ENCODE results near the gene IRF1.

IRF1 gene

GRCh38 chr5:132500931-132501628 lies 10.5 kb upstream of the IRF1 start:
- peak; percentile 66 for DNase-seq

DNA sequence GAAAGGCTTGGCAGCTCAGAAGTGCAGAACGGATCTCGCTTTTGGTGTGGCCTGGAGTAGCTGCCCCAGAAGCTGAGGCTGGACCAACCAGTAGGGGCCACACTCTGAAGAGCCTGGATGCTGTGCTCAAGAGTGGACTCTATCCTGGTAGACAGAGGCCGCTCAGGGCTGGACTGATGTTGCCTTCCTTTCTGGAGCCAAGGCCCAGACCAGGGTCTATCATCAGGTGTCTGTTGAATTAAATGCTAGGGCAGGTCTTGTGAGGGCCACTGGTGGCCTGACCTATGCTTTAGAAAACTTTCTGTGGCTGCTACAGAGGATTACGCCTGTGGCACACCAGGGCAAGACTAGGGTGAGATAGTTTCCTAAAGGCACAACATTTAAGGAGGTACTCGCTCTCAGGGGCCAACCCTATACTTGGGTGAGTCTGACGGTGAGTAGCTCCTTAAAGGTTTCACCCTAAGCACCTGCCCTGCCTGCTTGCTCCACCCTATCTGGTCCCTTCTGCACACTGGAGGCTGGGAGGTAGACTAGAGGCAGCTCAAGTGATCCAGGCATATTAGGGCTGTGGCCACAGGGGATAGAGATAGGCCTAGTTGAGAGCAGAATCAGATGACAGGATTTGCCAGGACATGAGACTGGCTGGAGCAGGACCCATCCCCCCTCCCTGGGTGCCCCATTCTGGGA lies 9.8 kb upstream of the IRF1 start:
- no peak for DNase-seq

DNA sequence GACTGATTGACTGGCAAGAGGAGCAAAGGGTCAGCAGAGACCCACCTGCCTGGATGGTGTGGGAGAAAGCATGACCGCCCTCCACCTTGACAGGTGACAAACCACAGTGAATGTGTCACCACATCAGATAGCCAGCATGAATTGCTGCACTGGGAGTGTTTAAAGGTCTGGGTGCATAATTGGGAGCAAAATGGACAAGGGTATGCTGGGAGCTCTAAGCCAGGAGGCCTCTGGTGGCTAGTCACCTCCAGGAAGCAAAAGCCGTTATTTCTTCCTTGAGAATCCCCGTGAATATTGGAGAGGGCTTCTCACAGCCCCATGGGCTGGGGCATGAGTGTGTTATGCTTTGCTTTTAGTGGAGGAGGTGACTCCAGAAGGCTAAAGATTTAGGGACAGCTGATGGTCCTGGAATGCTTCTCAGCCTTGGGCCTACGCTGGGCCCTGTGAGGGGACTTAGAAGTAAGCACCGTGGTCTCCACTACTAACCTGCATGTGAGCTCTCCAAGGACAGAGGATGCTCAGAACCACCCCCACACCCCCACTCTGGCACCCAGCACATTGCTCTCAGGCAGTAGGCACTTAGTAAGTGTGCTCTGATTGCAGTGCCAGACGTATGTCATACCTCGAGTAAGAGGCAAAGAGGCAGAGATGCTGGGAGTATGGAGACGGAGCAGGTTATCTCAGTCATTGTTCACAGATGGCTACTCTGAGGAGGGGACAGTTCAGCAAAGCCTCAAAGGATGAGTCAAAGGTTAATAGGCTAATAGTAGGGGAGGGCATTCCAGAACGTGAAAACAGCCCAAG lies 9.1 kb upstream of the IRF1 start:
- DNase-seq: no peak

- peak; percentile 55 for DNase-seq
Measured at GRCh38 chr5:132498686-132499271, 8.2 kb upstream of the IRF1 start.

GRCh38 chr5:132498152-132498551 lies 7.6 kb upstream of the IRF1 start:
- DNase-seq: no peak

- peak; percentile 92 for DNase-seq
Measured at GRCh38 chr5:132497488-132497997, 7.0 kb upstream of the IRF1 start.

DNA sequence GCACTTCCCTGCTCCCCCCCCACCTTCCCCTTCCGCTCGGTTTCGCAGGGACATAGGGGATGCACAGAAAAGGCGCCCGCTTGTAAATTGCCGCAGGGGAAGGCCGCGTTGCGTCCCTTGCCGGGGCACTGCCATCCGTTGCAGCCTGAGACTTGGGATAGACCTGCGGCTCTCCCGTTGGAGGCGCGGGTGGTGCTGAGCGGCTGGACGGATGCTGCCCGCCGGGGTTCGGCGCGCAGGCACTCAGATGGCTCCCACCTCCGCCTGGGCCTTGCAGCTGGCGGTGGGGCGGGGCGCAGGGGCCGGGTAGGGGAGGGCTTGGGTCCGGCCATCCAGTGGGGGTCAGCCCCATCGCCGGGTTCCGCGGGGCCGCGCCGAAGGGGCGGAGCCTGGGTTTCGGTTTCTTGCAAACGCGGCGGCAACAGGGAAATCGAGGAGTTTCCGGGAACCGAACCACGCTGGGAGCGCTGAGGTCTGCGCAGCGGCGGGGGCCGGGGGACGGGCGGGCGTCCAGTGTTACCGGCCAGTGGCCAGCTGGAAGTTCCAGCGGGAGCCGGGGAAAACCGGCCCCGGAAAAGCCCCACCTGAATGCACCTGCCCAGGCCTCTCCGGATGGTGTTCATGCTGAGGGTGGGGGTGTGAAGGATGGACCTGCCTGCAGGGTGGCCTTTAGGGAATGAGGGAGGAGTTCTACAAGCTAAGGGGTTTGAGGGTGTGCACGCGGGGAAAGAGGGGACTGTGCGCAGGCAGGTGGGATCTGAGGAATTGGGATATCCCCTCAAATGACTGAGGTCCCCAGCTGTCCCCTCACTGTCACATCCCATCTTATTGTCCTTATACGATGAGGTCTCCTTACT lies 6.3 kb upstream of the IRF1 start:
- peak; percentile 75 for DNase-seq

GRCh38 chr5:132496191-132496630 lies 5.6 kb upstream of the IRF1 start:
- DNase-seq: peak; percentile 83

DNA sequence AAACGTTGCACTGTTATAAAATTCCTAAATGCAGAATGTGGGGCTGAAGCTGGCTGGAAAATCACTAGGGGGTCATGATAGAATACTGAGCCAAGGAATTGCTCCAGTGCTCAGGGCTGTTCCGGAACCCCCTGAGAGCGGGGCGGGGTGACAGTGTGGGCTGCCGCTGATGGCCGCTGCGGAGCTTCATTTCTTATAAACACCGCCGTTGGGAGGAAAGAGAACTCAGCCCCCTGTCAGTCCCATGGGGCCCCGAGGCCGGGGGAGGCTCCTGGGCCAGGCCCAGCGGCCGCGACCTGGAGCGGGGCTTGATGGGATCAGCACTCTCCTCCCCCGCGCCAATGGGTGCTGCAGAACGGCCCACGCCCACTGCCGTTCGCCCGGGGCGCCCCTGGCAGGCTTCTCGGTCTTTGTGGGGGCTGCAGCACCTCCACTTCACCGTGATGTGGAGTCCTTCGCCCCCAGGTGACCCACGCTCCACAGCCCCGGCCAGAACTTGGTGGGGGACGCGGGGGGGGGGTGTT lies 5.2 kb upstream of the IRF1 start:
- DNase-seq: peak; percentile 91

DNA sequence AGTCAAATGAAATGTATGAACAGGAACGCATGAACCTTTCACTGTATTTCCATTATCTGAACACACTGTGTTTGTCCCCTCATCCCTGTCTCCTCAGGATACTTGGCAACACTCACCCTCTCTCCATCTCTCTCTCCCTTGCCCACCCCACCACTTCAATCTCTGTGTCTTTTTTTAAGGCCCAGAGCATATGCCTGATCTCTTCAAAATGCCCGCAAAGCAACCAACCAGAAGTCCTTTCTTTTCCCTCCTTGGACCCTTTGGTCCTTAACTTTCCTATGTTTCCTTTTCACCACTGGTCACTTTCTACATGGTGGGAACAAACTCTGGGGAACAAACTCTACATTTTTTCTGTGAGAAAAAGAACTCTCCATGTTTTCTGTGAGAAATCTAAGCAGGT lies 3.2 kb upstream of the IRF1 start:
- DNase-seq: no peak

DNA sequence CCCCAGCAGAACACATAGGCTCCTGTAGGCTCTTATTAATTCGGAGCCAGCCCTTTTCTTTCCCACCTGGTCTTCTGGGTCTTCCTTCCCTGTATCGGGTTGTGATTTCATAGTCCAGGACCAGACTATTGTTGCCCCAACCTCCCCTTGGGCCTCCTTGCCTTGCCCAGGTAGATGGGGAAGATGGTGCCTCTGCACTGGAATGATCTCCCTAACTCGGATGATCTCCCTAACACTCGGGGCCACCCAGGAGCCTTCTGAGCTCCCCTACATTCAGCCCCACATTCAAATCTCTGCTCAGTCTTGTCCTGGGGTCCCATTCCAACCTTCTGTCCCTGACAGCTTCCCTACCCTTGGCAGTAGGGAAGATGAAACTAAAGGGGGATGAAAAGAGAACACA lies 2.7 kb upstream of the IRF1 start:
- DNase-seq: no peak

DNA sequence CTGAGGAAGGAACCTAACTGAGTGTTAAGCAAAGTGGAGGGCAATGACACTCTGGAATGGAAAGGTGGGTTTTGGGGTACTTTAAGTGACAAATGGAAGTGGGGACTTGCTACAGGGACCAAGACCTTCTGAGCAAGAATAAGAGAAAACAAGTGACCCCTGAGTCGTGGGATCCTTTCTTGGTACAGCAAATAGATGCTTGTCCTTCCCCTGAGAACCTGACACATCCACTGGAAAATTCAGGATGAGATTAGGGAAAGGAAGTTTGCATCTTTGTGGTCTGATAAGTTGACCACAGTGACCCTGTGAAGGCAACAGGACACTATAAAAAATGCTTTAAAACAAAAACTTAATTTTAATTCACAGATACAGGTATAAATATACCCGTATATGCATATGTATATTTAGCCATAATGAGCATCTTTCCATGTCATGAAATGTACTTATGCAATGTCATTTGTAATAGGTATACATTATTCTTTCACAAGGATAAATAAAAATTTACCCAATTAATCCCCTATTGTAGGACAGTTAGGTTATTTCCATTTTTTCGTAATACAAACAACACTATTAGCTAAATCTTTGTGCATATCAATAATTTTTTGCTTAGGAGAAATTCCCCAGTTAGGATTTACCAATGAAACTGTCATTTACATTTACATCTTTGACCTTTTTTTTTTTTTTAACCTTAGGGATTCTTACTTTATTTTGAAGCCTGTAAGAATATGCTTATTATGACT lies 2.0 kb upstream of the IRF1 start:
- no peak for DNase-seq

DNA sequence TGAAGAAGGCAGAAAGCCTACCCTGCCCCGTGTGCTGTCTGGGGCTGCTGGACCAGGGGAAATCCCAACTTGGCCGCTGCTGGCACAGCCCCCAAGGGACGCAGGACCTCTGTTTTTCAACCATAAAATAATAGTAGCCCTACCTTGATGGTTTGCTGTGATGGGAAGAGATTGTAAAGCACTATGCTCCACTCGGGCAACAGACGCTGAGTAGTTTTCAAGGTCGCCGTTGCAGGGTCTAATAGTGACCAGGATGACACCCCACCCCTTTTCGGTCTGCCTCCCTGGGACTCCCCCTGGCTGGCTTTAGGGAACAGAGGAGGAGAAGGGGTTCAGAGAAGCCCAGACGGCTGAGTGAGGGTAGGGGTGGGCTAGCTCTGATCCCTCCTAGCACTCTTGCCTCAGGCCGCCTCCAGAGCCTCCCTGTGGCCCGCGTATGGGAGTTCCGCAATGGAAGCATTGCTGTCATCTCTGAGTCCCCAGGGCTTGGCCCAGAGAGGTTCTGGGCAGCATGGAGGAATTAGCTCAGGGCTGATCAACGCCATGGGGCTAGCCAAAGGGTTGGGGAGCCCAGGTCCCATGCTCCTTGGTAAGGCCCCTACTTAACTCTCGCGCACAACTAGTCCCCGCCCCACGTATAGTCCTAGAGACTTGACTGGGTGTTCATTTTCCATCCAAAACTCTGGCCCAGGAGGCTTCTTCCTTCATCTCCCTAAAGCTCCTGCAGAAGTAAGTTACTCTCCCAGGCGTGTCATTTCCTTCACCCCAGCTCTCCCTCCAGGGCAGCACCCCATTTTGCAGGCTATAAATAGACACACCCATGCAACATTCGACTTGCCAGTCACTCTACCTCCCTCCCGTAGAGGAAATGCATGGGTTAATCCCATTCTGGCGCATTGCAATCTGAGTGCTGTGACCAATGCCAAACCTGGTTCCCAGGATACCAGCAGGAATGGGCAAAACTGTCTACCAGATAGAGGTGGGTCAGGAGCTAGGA lies 1.1 kb upstream of the IRF1 start:
- DNase-seq: no peak

DNA sequence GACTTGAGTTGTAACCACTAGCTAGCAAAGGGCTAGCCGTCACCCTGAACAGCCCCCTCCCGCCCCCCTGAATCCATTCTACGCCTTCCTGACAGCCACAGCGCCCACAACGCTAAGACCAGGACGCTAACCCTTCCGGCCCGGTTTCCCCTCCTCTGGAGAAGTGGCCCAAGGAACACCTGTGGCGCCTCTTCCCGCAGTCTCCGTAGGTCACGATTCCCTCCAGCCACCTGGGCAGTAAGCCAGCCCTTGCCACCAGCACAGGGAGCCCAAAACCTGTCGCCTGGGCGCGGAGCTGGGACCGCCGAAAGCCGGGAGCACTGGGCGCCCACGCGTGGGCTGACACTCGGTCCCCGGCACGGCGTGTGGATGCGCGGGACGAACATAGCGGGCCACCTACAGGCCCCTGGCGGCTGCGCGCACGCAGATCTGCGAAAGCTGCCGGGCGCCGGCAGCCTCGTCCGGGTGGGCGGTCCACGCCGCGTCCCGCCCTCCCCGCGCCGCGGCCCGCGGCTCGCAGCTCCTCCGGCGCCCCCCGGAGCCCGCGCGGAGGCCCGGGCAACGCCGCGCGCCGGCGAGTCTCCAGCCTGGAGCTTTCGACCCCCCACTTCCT lies 596 bp downstream of the IRF1 start:
- peak; percentile 38 for DNase-seq

- no peak for DNase-seq
Measured at GRCh38 chr5:132489051-132489770, 1.4 kb downstream of the IRF1 start.

DNA sequence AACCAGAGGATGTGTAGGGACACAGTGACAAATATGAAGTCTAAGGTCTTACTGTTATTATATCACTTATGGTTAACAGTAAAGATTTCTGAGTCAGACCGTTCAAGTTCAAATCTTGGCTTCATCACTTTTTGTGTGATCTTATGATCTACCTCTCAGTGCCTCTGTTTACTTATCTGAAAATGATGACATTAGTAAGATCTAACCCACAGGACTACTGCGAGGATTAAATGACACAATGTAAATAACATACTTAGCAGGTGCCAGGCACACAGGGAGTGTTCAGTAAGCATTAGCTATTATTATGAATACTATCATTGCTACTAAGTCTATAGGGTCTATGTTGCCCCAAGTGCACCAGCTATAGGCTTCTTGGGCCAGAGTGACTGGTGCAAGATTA lies 2.0 kb downstream of the IRF1 start:
- DNase-seq: no peak

GRCh38 chr5:132487841-132488555 lies 2.6 kb downstream of the IRF1 start:
- DNase-seq: no peak

GRCh38 chr5:132487095-132487428 lies 3.5 kb downstream of the IRF1 start:
- DNase-seq: no peak
